ENCODE measurements around the gene FGF10. TPM values are rescaled to one million over a fixed set of nuclear protein-coding genes. Genes with fewer than 3 reads are reported as not detected.

FGF10 gene
- polyA plus RNA-seq, 2 of the 4 experiments (the other 2 are of a cell fraction): not detected

DNA sequence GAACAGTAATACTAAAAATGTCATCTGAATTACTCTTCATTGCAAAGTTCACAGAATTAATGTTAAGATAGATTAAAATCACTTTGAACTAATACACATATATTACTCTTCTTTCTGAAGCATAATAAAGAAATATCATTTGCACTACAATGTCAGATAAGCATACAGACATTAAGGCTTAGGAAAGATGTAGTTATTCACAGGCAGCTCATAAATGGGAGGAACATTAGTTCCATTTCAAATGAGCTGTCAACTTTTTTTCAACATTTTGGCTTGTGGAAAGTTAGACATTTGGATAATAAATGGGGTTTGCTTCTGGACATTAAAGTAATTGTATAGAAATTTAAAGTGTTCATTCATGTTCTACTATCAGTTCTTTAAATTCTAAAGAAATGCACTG lies 6.3 kb downstream of the FGF10 start:
- ChIA-PET CTCF (no interaction called here), POLR2A (no interaction called here)
- no peaks in the 10 kb centered on the region for H3K4me1 ChIP-seq
- no peak overlapping the region for H3K4me3 ChIP-seq
- ATAC-seq (no peak), FAIRE-seq (no peak), DNase-seq (ENCODE audit: low read depth in 1 of 2, low spot score in 1 of 2) (no peak)
- no peak overlapping the region for H3K27ac ChIP-seq
- no peak overlapping the region for H3K4me2 ChIP-seq
- H3K9me3 ChIP-seq: no peaks in the 10 kb centered on the region
- no peak for TF ChIP-seq RARB (CRISPR knock-in tag; IDR thresholded peaks at IDR 0.05)
- no peak for TF ChIP-seq MYC (IDR thresholded peaks at IDR 0.05; ENCODE audit: borderline replicate concordance, low read length)
- no peak for TF ChIP-seq EHMT2 (IDR thresholded peaks at IDR 0.05; ENCODE audit: low read depth)
- no peak for TF ChIP-seq GATA3 (IDR thresholded peaks at IDR 0.05; ENCODE audit: borderline replicate concordance)
- TF ChIP-seq, protein P1, sequence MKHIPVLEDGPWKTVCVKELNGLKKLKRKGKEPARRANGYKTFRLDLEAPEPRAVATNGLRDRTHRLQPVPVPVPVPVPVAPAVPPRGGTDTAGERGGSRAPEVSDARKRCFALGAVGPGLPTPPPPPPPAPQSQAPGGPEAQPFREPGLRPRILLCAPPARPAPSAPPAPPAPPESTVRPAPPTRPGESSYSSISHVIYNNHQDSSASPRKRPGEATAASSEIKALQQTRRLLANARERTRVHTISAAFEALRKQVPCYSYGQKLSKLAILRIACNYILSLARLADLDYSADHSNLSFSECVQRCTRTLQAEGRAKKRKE (CRISPR knock-in tag; IDR thresholded peaks at IDR 0.05; ENCODE audit: low read depth): no peak
- TF ChIP-seq ESRRA (IDR thresholded peaks at IDR 0.05; ENCODE audit: borderline replicate concordance, low read length): no peak
- TF ChIP-seq CBX8 (IDR thresholded peaks at IDR 0.05): no peak
- TF ChIP-seq POLR2A (IDR thresholded peaks at IDR 0.05; ENCODE audit: low read length): no peak
- no peak for TF ChIP-seq TP53 (CRISPR knock-in tag; IDR thresholded peaks at IDR 0.05)
- TF ChIP-seq, protein P2, sequence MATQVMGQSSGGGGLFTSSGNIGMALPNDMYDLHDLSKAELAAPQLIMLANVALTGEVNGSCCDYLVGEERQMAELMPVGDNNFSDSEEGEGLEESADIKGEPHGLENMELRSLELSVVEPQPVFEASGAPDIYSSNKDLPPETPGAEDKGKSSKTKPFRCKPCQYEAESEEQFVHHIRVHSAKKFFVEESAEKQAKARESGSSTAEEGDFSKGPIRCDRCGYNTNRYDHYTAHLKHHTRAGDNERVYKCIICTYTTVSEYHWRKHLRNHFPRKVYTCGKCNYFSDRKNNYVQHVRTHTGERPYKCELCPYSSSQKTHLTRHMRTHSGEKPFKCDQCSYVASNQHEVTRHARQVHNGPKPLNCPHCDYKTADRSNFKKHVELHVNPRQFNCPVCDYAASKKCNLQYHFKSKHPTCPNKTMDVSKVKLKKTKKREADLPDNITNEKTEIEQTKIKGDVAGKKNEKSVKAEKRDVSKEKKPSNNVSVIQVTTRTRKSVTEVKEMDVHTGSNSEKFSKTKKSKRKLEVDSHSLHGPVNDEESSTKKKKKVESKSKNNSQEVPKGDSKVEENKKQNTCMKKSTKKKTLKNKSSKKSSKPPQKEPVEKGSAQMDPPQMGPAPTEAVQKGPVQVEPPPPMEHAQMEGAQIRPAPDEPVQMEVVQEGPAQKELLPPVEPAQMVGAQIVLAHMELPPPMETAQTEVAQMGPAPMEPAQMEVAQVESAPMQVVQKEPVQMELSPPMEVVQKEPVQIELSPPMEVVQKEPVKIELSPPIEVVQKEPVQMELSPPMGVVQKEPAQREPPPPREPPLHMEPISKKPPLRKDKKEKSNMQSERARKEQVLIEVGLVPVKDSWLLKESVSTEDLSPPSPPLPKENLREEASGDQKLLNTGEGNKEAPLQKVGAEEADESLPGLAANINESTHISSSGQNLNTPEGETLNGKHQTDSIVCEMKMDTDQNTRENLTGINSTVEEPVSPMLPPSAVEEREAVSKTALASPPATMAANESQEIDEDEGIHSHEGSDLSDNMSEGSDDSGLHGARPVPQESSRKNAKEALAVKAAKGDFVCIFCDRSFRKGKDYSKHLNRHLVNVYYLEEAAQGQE (IDR thresholded peaks at IDR 0.05): no peak
- TF ChIP-seq, protein P3, sequence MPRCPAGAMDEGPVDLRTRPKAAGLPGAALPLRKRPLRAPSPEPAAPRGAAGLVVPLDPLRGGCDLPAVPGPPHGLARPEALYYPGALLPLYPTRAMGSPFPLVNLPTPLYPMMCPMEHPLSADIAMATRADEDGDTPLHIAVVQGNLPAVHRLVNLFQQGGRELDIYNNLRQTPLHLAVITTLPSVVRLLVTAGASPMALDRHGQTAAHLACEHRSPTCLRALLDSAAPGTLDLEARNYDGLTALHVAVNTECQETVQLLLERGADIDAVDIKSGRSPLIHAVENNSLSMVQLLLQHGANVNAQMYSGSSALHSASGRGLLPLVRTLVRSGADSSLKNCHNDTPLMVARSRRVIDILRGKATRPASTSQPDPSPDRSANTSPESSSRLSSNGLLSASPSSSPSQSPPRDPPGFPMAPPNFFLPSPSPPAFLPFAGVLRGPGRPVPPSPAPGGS (IDR thresholded peaks at IDR 0.05): no peak
- no peak for TF ChIP-seq PHF8 (IDR thresholded peaks at IDR 0.05; ENCODE audit: borderline replicate concordance, low read depth)
- no peak for TF ChIP-seq SMC3 (IDR thresholded peaks at IDR 0.05)

DNA sequence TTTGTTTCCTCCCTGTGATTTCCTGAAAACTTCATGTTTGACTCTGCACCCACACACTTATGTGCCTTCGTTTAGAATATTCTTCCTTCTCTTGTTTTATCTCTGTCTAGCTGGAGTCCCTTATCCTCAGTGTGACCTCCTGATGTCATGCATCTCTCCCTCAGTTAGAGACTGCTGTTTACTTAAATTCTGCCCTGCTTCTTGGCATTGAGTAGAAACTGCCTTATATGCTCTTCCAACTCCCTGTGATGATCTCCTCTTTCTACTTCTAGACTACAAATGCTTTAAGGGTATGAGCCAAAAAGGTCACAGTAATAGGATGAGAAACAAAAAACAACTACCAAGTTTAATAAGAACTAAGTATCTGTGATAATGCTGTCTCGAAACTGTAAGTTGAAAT lies 12.2 kb downstream of the FGF10 start:
- ChIA-PET CTCF (no interaction called here), POLR2A (no interaction called here)
- no peak overlapping the region for H3K4me3 ChIP-seq
- TF ChIP-seq CEBPB (IDR thresholded peaks at IDR 0.05) (no peak), RAD21 (conservative IDR thresholded peaks at IDR 0.05 in 1 of 2, IDR thresholded peaks at IDR 0.05 in 1 of 2) (no peak)
- TF ChIP-seq, protein P2 (IDR thresholded peaks at IDR 0.05): no peak
- H3K4me1 ChIP-seq: no peaks in the 10 kb centered on the region
- H3K4me2 ChIP-seq: no peak overlapping the region
- H3K27ac ChIP-seq: no peak overlapping the region
- 2% methylated on average over 2 of the region's 2 CpGs for WGBS (ENCODE audit: missing lambda C conversion rate)
- no peaks in the 10 kb centered on the region; the same call in 2 of the 3 replicates for H3K9me3 ChIP-seq
- no peak for ATAC-seq
- no peak for FAIRE-seq
- no peak for DNase-seq (ENCODE audit: low read depth in 1 of 2, low spot score in 1 of 2)
